Measurements from ENCODE around the gene CCL7.

Gene CCL7

DNA sequence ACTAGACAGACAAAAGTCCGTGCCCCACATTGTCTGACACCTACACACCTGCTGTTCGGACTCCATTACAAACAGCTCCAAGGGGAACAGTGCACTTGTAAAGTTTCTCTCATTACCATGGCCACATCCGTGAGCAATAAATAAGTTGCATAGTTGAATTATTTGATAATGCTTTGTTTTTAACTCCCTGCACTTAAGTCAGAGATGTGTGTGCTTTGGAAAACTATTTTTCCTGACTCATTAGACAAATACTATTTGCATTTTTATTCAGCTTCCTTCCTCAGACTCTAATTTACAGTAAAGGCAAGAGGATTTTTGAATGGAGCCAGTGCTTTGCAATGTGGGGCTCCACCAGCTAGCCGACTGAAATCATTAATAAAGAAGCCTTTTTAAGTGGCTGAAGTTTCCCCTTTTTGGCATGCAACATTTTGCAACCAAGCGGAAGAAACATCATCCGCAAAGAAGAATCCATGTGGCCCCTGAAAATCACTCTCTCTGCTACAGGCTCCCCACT, 21.5 kb upstream of the CCL7 start:
- H3K36me3 ChIP-seq (replicated peaks) = no peaks in the 10 kb centered on the region
- no peaks in the 10 kb centered on the region for H3K27me3 ChIP-seq (replicated peaks)
- TF ChIP-seq, protein P1, sequence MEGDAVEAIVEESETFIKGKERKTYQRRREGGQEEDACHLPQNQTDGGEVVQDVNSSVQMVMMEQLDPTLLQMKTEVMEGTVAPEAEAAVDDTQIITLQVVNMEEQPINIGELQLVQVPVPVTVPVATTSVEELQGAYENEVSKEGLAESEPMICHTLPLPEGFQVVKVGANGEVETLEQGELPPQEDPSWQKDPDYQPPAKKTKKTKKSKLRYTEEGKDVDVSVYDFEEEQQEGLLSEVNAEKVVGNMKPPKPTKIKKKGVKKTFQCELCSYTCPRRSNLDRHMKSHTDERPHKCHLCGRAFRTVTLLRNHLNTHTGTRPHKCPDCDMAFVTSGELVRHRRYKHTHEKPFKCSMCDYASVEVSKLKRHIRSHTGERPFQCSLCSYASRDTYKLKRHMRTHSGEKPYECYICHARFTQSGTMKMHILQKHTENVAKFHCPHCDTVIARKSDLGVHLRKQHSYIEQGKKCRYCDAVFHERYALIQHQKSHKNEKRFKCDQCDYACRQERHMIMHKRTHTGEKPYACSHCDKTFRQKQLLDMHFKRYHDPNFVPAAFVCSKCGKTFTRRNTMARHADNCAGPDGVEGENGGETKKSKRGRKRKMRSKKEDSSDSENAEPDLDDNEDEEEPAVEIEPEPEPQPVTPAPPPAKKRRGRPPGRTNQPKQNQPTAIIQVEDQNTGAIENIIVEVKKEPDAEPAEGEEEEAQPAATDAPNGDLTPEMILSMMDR (IDR thresholded peaks at IDR 0.05; ENCODE audit: low read depth, low read length, missing control alignments) = no peak
- no peak overlapping the region for H3K4me3 ChIP-seq (ENCODE audit: low read depth, low read length)
- in situ Hi-C loops (cut with HindIII; ENCODE audit: low pct_ligation_motif_present, low sequenced_read_pairs) = no loop called here
- peak overlapping the region; percentile 46 for H3K27ac ChIP-seq
- no peak for DNase-seq

DNA sequence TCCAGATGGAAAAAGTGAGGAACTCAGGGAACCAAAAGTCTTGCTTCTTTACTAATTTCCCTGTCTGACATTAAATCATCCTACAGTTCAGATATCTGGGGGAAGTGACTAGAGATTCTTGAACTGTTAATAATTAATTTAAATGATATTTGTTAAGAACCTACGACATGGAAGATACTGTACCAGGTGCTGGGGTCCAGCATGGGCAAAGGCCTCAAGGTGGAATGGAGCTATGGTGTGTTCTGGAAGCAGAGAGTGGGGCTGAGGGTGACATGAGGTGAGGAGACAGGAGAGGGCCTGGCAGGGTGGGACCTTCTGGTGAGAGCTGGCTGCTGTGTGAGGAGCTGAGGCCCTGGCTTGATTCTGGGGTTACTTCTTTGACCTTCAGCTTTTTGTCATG, 21.0 kb upstream of the CCL7 start:
- H3K36me3 ChIP-seq (replicated peaks) = no peaks in the 10 kb centered on the region
- no peaks in the 10 kb centered on the region for H3K27me3 ChIP-seq (replicated peaks)
- in situ Hi-C loops (cut with HindIII; ENCODE audit: low pct_ligation_motif_present, low sequenced_read_pairs) = no loop called here
- peak overlapping the region; percentile 46 for H3K27ac ChIP-seq
- TF ChIP-seq, protein P1 (IDR thresholded peaks at IDR 0.05; ENCODE audit: low read depth, low read length, missing control alignments) = no peak
- H3K4me3 ChIP-seq (ENCODE audit: low read depth, low read length) = no peak overlapping the region
- DNase-seq = no peak

DNA sequence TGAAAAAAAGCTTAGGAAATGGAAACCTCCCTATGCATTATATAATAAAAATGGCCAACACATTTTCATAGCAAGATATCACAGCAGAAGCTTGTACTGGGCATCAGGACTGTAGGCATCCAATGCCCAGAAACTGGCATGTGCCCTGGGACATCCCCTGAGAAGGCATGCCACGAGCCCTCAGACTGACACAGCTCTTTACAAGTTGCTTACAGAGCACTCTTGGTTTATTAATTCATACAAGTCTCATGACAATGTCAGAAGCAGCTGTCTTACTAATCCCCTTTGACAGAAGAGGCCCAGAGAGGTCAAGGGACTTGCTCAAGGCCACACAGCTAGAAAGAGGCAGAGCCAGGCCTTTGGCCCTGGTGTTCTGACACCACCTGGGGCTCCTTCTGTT, 20.5 kb upstream of the CCL7 start:
- Histone ChIP-seq H3K27ac (peak overlapping the region; percentile 46), H3K27me3 (replicated peaks) (no peaks in the 10 kb centered on the region), H3K4me3 (ENCODE audit: low read depth, low read length) (no peak overlapping the region), H3K36me3 (replicated peaks) (no peaks in the 10 kb centered on the region)
- TF ChIP-seq, protein P1 (IDR thresholded peaks at IDR 0.05; ENCODE audit: low read depth, low read length, missing control alignments) = no peak
- no peak for DNase-seq
- in situ Hi-C loops (cut with HindIII; ENCODE audit: low pct_ligation_motif_present, low sequenced_read_pairs) = no loop called here

DNA sequence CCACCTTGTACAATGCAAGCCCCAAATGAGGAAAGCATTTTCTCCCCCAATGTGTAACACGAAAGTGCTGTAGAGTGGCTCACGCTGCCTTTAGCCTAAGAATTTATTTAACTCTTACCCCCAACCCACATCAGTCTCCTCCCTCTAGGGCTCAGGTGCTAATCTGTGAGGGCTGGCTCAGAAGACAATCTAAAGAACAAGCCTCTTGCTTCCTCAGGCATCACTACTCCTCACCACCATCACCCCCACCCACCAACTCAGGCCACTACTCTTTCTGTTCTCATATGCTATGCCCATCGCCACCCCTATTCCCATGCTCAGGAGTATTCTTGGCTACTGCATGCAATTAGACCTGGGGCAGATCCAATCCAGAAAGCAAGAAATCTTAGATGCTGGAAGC, 18.8 kb upstream of the CCL7 start:
- no peaks in the 10 kb centered on the region for H3K36me3 ChIP-seq (replicated peaks)
- peak overlapping the region; percentile 79 for H3K27ac ChIP-seq
- in situ Hi-C loops (cut with HindIII; ENCODE audit: low pct_ligation_motif_present, low sequenced_read_pairs) = no loop called here
- no peaks in the 10 kb centered on the region for H3K27me3 ChIP-seq (replicated peaks)
- TF ChIP-seq, protein P1 (IDR thresholded peaks at IDR 0.05; ENCODE audit: low read depth, low read length, missing control alignments) = no peak
- no peak overlapping the region for H3K4me3 ChIP-seq (ENCODE audit: low read depth, low read length)
- no peak for DNase-seq

DNA sequence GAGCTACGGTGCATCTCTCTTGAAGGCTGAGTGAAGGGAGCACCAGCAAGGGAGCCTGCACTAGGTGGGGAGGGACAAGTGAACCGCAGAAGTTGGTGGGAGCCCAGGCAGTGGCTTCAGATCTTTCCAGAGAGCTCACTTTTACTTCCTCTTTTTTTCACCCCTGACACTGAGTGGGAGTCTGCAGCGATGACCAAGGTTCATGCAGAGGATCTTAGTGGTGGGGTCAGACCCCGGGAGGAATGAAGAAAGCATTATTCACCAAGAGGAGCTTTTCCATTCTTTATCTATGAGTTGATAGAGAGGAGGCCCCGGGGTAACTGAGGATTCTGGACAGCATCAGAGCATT, 18.0 kb upstream of the CCL7 start:
- Histone ChIP-seq H3K4me3 (ENCODE audit: low read depth, low read length) (no peak overlapping the region), H3K27ac (peak overlapping the region; percentile 79), H3K36me3 (replicated peaks) (no peaks in the 10 kb centered on the region), H3K27me3 (replicated peaks) (no peaks in the 10 kb centered on the region)
- TF ChIP-seq, protein P1 (IDR thresholded peaks at IDR 0.05; ENCODE audit: low read depth, low read length, missing control alignments) = no peak
- in situ Hi-C loops (cut with HindIII; ENCODE audit: low pct_ligation_motif_present, low sequenced_read_pairs) = no loop called here
- peak; percentile 50 for DNase-seq

DNA sequence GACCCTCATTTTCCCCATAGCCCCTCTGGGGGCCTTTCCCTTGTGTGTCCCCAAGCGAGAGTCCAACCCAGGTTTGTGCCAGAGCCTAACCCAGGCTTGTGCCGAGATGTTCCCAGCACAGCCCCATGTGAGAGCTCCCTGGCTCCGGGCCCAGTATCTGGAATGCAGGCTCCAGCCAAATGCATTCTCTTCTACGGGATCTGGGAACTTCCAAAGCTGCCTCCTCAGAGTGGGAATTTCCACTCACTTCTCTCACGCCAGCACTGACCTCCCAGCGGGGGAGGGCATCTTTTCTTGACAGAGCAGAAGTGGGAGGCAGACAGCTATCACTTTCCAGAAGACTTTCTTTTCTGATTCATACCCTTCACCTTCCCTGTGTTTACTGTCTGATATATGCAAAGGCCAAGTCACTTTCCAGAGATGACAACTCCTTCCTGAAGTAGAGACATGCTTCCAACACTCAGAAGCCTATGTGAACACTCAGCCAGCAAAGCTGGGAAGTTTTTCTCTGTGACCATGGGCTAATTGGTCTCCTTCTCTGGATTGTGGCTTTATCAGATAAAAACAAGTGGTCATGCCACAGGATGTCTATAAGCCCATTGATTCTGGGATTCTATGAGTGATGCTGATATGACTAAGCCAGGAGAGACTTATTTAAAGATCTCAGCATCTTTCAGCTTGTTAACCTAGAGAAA, 17.4 kb upstream of the CCL7 start:
- no peak overlapping the region for H3K4me3 ChIP-seq (ENCODE audit: low read depth, low read length)
- in situ Hi-C loops (cut with HindIII; ENCODE audit: low pct_ligation_motif_present, low sequenced_read_pairs) = no loop called here
- TF ChIP-seq, protein P1 (IDR thresholded peaks at IDR 0.05; ENCODE audit: low read depth, low read length, missing control alignments) = no peak
- peak overlapping the region; percentile 79 for H3K27ac ChIP-seq
- DNase-seq = peak; percentile 82
- no peaks in the 10 kb centered on the region for H3K27me3 ChIP-seq (replicated peaks)
- H3K36me3 ChIP-seq (replicated peaks) = no peaks in the 10 kb centered on the region
